ENCODE results near the gene PI4KB.

The PI4KB gene

DNA sequence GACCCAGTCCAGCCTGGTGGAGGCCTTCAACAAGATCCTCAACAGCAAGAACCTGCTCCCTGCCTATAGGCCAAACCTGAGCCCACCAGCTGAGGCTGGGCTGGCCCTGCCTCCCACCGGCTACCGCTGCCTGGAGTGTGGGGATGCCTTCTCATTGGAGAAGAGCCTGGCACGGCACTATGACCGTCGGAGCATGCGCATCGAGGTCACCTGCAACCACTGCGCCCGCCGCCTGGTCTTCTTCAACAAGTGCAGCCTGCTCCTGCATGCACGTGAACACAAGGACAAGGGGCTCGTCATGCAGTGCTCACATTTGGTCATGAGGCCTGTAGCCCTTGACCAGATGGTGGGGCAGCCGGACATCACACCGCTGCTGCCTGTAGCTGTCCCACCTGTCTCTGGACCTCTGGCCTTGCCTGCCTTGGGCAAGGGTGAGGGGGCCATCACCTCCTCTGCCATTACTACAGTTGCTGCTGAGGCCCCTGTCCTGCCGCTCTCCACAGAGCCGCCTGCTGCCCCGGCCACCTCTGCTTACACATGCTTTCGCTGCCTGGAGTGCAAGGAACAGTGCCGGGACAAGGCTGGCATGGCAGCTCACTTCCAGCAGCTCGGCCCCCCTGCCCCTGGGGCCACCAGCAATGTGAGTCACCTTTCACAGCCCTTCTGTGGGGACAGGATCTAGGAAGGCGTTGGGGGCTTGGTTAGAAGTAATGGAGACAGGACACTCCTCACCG, 39.3 kb downstream of the PI4KB start:
- Histone ChIP-seq H3K9me3 (ENCODE audit: insufficient read depth, low read length) (no peaks in the 10 kb centered on the region), H3K27me3 (ENCODE audit: low read length) (no peaks in the 10 kb centered on the region), H3K36me3 (ENCODE audit: low read length) (no peaks in the 10 kb centered on the region; the same call in 1 of the 2 replicates), H3K27ac (ENCODE audit: low read depth, low read length) (no peak overlapping the region), H3K9me2 (replicated peaks; ENCODE audit: insufficient read depth, low read length) (no peaks in the 10 kb centered on the region), H3K4me3 (ENCODE audit: insufficient read depth, low read length, poor library complexity, severe bottlenecking) (no peak overlapping the region), H3K79me2 (ENCODE audit: insufficient read depth, low read length) (peaks cover 20% of the 10 kb centered on the region), H3F3A (ENCODE audit: insufficient read depth) (no peaks in the 10 kb centered on the region), H3K4me2 (ENCODE audit: low read depth, low read length, poor library complexity, severe bottlenecking) (no peak overlapping the region), H3K9ac (ENCODE audit: low read length) (no peak overlapping the region), H2AFZ (ENCODE audit: low read depth, low read length, severe bottlenecking) (no peak overlapping the region), H4K20me1 (ENCODE audit: low read depth, low read length) (no peaks in the 10 kb centered on the region; the same call in 1 of the 2 replicates)
- TF ChIP-seq EZH2phosphoT487 (conservative IDR thresholded peaks at IDR 0.05; ENCODE audit: low read length) = no peak
- TF ChIP-seq CTCF (IDR thresholded peaks at IDR 0.05; ENCODE audit: insufficient read depth, low read length, poor library complexity, severe bottlenecking) = no peak

- no peak overlapping the region for H3K4me2 ChIP-seq (ENCODE audit: low read depth, low read length, poor library complexity, severe bottlenecking)
- H3K27ac ChIP-seq (ENCODE audit: low read depth, low read length) = no peak overlapping the region
- no peak overlapping the region for H2AFZ ChIP-seq (ENCODE audit: low read depth, low read length, severe bottlenecking)
- H3F3A ChIP-seq (ENCODE audit: insufficient read depth) = no peaks in the 10 kb centered on the region
- no peaks in the 10 kb centered on the region for H3K9me2 ChIP-seq (replicated peaks; ENCODE audit: insufficient read depth, low read length)
- no peaks in the 10 kb centered on the region for H3K27me3 ChIP-seq (ENCODE audit: low read length)
- TF ChIP-seq CTCF (IDR thresholded peaks at IDR 0.05; ENCODE audit: insufficient read depth, low read length, poor library complexity, severe bottlenecking) (no peak), EZH2phosphoT487 (conservative IDR thresholded peaks at IDR 0.05; ENCODE audit: low read length) (no peak)
- H3K9me3 ChIP-seq (ENCODE audit: insufficient read depth, low read length) = no peaks in the 10 kb centered on the region
- H3K36me3 ChIP-seq (ENCODE audit: low read length) = no peaks in the 10 kb centered on the region; the same call in 1 of the 2 replicates
- H3K79me2 ChIP-seq (ENCODE audit: insufficient read depth, low read length) = peaks cover 27% of the 10 kb centered on the region
- H4K20me1 ChIP-seq (ENCODE audit: low read depth, low read length) = no peaks in the 10 kb centered on the region; the same call in 1 of the 2 replicates
- H3K9ac ChIP-seq (ENCODE audit: low read length) = no peak overlapping the region
- H3K4me3 ChIP-seq (ENCODE audit: insufficient read depth, low read length, poor library complexity, severe bottlenecking) = no peak overlapping the region
Measured at GRCh38 chr1:151287341-151287699, 39.9 kb downstream of the PI4KB start.

GRCh38 chr1:151286619-151287340, 40.4 kb downstream of the PI4KB start:
- H4K20me1 ChIP-seq (ENCODE audit: low read depth, low read length) = no peaks in the 10 kb centered on the region; the same call in 1 of the 2 replicates
- H3K9me3 ChIP-seq (ENCODE audit: insufficient read depth, low read length) = no peaks in the 10 kb centered on the region
- no peak overlapping the region for H3K9ac ChIP-seq (ENCODE audit: low read length)
- TF ChIP-seq EZH2phosphoT487 (conservative IDR thresholded peaks at IDR 0.05; ENCODE audit: low read length) (no peak), CTCF (IDR thresholded peaks at IDR 0.05; ENCODE audit: insufficient read depth, low read length, poor library complexity, severe bottlenecking) (no peak)
- no peak overlapping the region for H3K27ac ChIP-seq (ENCODE audit: low read depth, low read length)
- H3K4me2 ChIP-seq (ENCODE audit: low read depth, low read length, poor library complexity, severe bottlenecking) = no peak overlapping the region
- H2AFZ ChIP-seq (ENCODE audit: low read depth, low read length, severe bottlenecking) = no peak overlapping the region
- no peaks in the 10 kb centered on the region for H3F3A ChIP-seq (ENCODE audit: insufficient read depth)
- no peaks in the 10 kb centered on the region; the same call in 1 of the 2 replicates for H3K36me3 ChIP-seq (ENCODE audit: low read length)
- H3K79me2 ChIP-seq (ENCODE audit: insufficient read depth, low read length) = peaks cover 27% of the 10 kb centered on the region
- H3K27me3 ChIP-seq (ENCODE audit: low read length) = no peaks in the 10 kb centered on the region
- H3K9me2 ChIP-seq (replicated peaks; ENCODE audit: insufficient read depth, low read length) = no peaks in the 10 kb centered on the region
- H3K4me3 ChIP-seq (ENCODE audit: insufficient read depth, low read length, poor library complexity, severe bottlenecking) = no peak overlapping the region

Measured in SU-DHL-6 (cell line).